T-cell (primary cell): ENCODE measurements around the gene SLC16A9. TPM values are rescaled to one million over a fixed set of nuclear protein-coding genes. Genes with fewer than 3 reads are reported as not detected.
A peak's percentile ranks its signal among the peaks of the same experiment; 100 is the strongest.

ENCODE experiments used
- ATAC-seq, 4 experiments: fragments of 200-7000 bp in 3 of 4; fragments of 150-1000 bp in 1 of 4; cut with Tn5 transposase; replicated peaks in 1 of 4; 1 replicate in 3 of 4; 2 replicates in 1 of 4; pipeline ENCODE4 v1.10.0; 2021; ENCODE audit warnings: moderate library complexity in 3 of 4, mild to moderate bottlenecking in 2 of 4, moderate number of reproducible peaks in 1 of 4
- CTCF ChIA-PET, 2 donors: fragments of 300-600 bp; sonication (Branson Sonifier 250); formaldehyde crosslinking; loops; one replicate each; lab custom pipeline; 2022; ENCODE audit warnings: antibody characterized with exemption in 2 of 2; lab: Charles Lee
- POLR2A ChIA-PET, 2 donors: fragments of 300-600 bp; sonication (Branson Sonifier 250); formaldehyde crosslinking; loops; one replicate each; lab custom pipeline; 2022; ENCODE audit warnings: antibody characterized with exemption in 2 of 2; lab: Charles Lee
- DNase-seq, 35 experiments: peaks; one replicate each; pipeline versions ENCODE4 v3.0.0 to v3.0.0-alpha.2; 2013 to 2023
- H3K27ac ChIP-seq: one replicate; pipeline ENCODE4 v1.5.1; 2013; ENCODE audit warnings: low read length
- H3K27me3 ChIP-seq, 2 experiments: replicated peaks in 1 of 2; 1 replicate in 1 of 2; 2 replicates in 1 of 2; pipeline versions ENCODE4 v1.6.1 to v1.7.0; 2013; ENCODE audit warnings: low read length in 1 of 2, mixed read lengths in 1 of 2; ENCODE audit not compliant: control insufficient read depth in 2 of 2, insufficient read depth in 2 of 2; ENCODE audit errors: extremely low read depth in 1 of 2
- H3K36me3 ChIP-seq, 2 donors: 1 replicate in 1 of 2; 2 replicates in 1 of 2; pipeline versions ENCODE4 v1.6.1 to v1.7.0; 2013; ENCODE audit warnings: low read length in 1 of 2; ENCODE audit not compliant: control insufficient read depth in 2 of 2, insufficient read depth in 1 of 2; ENCODE audit errors: extremely low read depth in 1 of 2
- H3K4me1 ChIP-seq, 2 experiments: 1 replicate in 1 of 2; 2 replicates in 1 of 2; pipeline versions ENCODE4 v1.6.1 to v1.7.0; 2013; ENCODE audit warnings: low read length in 2 of 2, mixed read lengths in 1 of 2; ENCODE audit not compliant: insufficient read depth in 2 of 2, control insufficient read depth in 1 of 2; ENCODE audit errors: extremely low read depth in 1 of 2
- H3K4me3 ChIP-seq, 2 donors: 1 replicate in 1 of 2; 2 replicates in 1 of 2; pipeline versions ENCODE4 v1.5.1 to v1.7.0; 2013; ENCODE audit warnings: mild to moderate bottlenecking in 2 of 2, low read length in 1 of 2, moderate library complexity in 1 of 2; ENCODE audit not compliant: control insufficient read depth in 1 of 2; ENCODE audit errors: extremely low read depth in 1 of 2
- H3K9me3 ChIP-seq: 2 replicates; pipeline ENCODE4 v1.7.0; 2013
- H3K27ac Mint-ChIP-seq, 2 donors: one replicate each; pipeline ENCODE4 v1.8.0; 2020 to 2021; ENCODE audit warnings: mild to moderate bottlenecking in 2 of 2, mixed read lengths in 2 of 2
- H3K27me3 Mint-ChIP-seq, 2 donors: one replicate each; pipeline ENCODE4 v1.8.0; 2021 to 2022; ENCODE audit warnings: mixed read lengths in 2 of 2
- H3K36me3 Mint-ChIP-seq: one replicate; pipeline ENCODE4 v1.8.0; 2021; ENCODE audit warnings: mixed read lengths
- H3K4me1 Mint-ChIP-seq, 3 donors: one replicate each; pipeline ENCODE4 v1.8.0; 2020 to 2022; ENCODE audit warnings: mixed read lengths in 3 of 3, mild to moderate bottlenecking in 1 of 3
- H3K4me3 Mint-ChIP-seq, 3 donors: one replicate each; pipeline ENCODE4 v1.8.0; 2020 to 2022; ENCODE audit warnings: mild to moderate bottlenecking in 3 of 3, mixed read lengths in 3 of 3, moderate library complexity in 3 of 3
- H3K9me3 Mint-ChIP-seq, 3 donors: one replicate each; pipeline ENCODE4 v1.8.0; 2020 to 2022; ENCODE audit warnings: mixed read lengths in 3 of 3
- whole genome bisulfite sequencing: methylation state at CpG from one replicate; pipeline ENCODE4 v1.1.5; 2013; ENCODE audit warnings: missing lambda C conversion rate; ENCODE audit not compliant: insufficient coverage; 5-methylcytosine and 5-hydroxymethylcytosine counted together
- total RNA-seq, 35 experiments: library from RNA in 6 of 35; stranded (reverse) in 6 of 35; fragments of 120-200 nt in 1 of 35; gene quantifications; one replicate each; pipeline versions ENCODE4 v1.2.1 to v1.2.4 and lab custom pipeline; 2013 to 2026

The SLC16A9 gene
- total RNA-seq, 5 donors from 2014 or later (not counting 1 experiment from before 2014, with no cell fraction given): 0.20 to 0.44 (median 0.20) TPM; not detected in 2

GRCh38 chr10:59711871-59712494 lies 2.3 kb upstream of the SLC16A9 start:
- POLR2A ChIA-PET: interaction anchor here in 1 of 2 donors (0.6 kb wide), 1 partner anchor 9 kb away, joined by 3 read pairs; no protein-coding TSS in a partner anchor
- H3K4me1 Mint-ChIP-seq: peaks cover 0 to 6% (median 4%) of the 10 kb centered on the region in 3 donors
- Histone ChIP-seq H3K9me3 (no peaks in the 10 kb centered on the region), H3K36me3 (no peaks in the 10 kb centered on the region), H3K4me1 (peaks cover 0 to 9% of the 10 kb centered on the region in 2 experiments), H3K27ac (no peak overlapping the region), H3K27me3 (peaks cover 5 to 34% of the 10 kb centered on the region in 2 experiments), H3K4me3 (no peak overlapping the region)
- peaks cover 46 to 52% of the 10 kb centered on the region in 2 donors for H3K27me3 Mint-ChIP-seq
- WGBS: 50% methylated on average over 1 of the region's 3 CpGs
- CTCF ChIA-PET: no interaction called here
- H3K27ac Mint-ChIP-seq: no peak overlapping the region
- no peaks in the 10 kb centered on the region for H3K9me3 Mint-ChIP-seq
- DNase-seq (no peak), ATAC-seq (no peak)
- H3K36me3 Mint-ChIP-seq: no peaks in the 10 kb centered on the region
- no peak overlapping the region for H3K4me3 Mint-ChIP-seq

GRCh38 chr10:59708816-59709394 lies 745 bp downstream of the SLC16A9 start:
- Mint-ChIP-seq H3K27me3 (peaks cover 54 to 67% of the 10 kb centered on the region in 2 donors), H3K4me1 (peaks cover 0 to 6% (median 4%) of the 10 kb centered on the region in 3 donors), H3K36me3 (no peaks in the 10 kb centered on the region), H3K27ac (no peak overlapping the region), H3K9me3 (no peaks in the 10 kb centered on the region), H3K4me3 (peak overlapping the region in 2 of 3 donors; percentile 32 to 34)
- Histone ChIP-seq H3K36me3 (no peaks in the 10 kb centered on the region), H3K9me3 (no peaks in the 10 kb centered on the region), H3K27ac (no peak overlapping the region), H3K4me1 (peaks cover 0 to 9% of the 10 kb centered on the region in 2 experiments), H3K27me3 (peaks cover 5 to 35% of the 10 kb centered on the region in 2 experiments), H3K4me3 (peak overlapping the region in 1 of 2 donors; percentile 55)
- ATAC-seq (no peak), DNase-seq (no peak)
- ChIA-PET POLR2A (no interaction called here), CTCF (no interaction called here)
- WGBS: 3% methylated on average over 41 of the region's 42 CpGs

- no peaks in the 10 kb centered on the region for H3K9me3 Mint-ChIP-seq
- Histone ChIP-seq H3K9me3 (no peaks in the 10 kb centered on the region), H3K36me3 (no peaks in the 10 kb centered on the region), H3K27me3 (peaks cover 5 to 31% of the 10 kb centered on the region in 2 experiments), H3K27ac (no peak overlapping the region), H3K4me3 (no peak overlapping the region), H3K4me1 (peaks cover 0 to 9% of the 10 kb centered on the region in 2 experiments)
- WGBS: 87% methylated on average over 3 of the region's 8 CpGs
- ATAC-seq (no peak), DNase-seq (no peak)
- no peaks in the 10 kb centered on the region for H3K36me3 Mint-ChIP-seq
- no peak overlapping the region for H3K27ac Mint-ChIP-seq
- CTCF ChIA-PET: interaction anchor here in 1 of 2 donors (0.6 kb wide), 1 partner anchor 1957 kb away, joined by 3 read pairs; no protein-coding TSS in a partner anchor
- H3K27me3 Mint-ChIP-seq: peaks cover 55 to 58% of the 10 kb centered on the region in 2 donors
- H3K4me3 Mint-ChIP-seq: no peak overlapping the region
- peaks cover 0 to 6% (median 4%) of the 10 kb centered on the region in 3 donors for H3K4me1 Mint-ChIP-seq
- POLR2A ChIA-PET: no interaction called here
Measured at GRCh38 chr10:59706851-59707797, 2.5 kb downstream of the SLC16A9 start.

- Mint-ChIP-seq H3K4me3 (no peak overlapping the region), H3K36me3 (no peaks in the 10 kb centered on the region), H3K4me1 (peaks cover 0 to 6% (median 4%) of the 10 kb centered on the region in 3 donors), H3K9me3 (no peaks in the 10 kb centered on the region), H3K27me3 (peaks cover 51 to 54% of the 10 kb centered on the region in 2 donors), H3K27ac (no peak overlapping the region)
- H3K4me1 ChIP-seq: peaks cover 0 to 9% of the 10 kb centered on the region in 2 experiments
- ATAC-seq (no peak), DNase-seq (no peak)
- H3K9me3 ChIP-seq: no peaks in the 10 kb centered on the region
- H3K27me3 ChIP-seq: peaks cover 5 to 22% of the 10 kb centered on the region in 2 experiments
- no peaks in the 10 kb centered on the region for H3K36me3 ChIP-seq
- ChIA-PET CTCF (no interaction called here), POLR2A (no interaction called here)
- no peak overlapping the region for H3K27ac ChIP-seq
- no peak overlapping the region for H3K4me3 ChIP-seq
Measured at GRCh38 chr10:59705931-59706330, 3.7 kb downstream of the SLC16A9 start.

DNA sequence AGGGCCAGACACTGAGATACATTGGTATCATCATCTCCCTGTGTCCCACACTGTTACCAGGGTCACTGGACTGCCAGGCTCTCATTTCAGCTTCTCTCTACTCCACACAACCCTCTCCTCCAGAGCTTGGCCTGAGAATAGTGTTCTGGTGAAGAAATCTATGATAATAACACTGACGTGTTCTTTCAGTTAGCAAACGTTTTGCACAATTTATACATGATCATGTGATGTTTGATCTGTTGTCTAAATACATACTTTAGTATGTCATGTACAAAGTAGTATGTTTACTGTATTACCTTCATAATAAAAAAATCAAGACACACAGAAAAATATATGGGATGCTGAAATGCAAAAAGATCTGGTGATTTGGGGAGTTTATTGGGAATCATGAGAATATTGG lies 5.0 kb downstream of the SLC16A9 start:
- ATAC-seq: no peak
- peaks cover 5 to 14% of the 10 kb centered on the region in 2 experiments for H3K27me3 ChIP-seq
- H3K36me3 ChIP-seq: no peaks in the 10 kb centered on the region
- H3K27ac ChIP-seq: no peak overlapping the region
- ChIA-PET CTCF (no interaction called here), POLR2A (no interaction called here)
- Mint-ChIP-seq H3K4me1 (peaks cover 0 to 2% (median 2%) of the 10 kb centered on the region in 3 donors), H3K36me3 (no peaks in the 10 kb centered on the region), H3K27me3 (peaks cover 49 to 61% of the 10 kb centered on the region in 2 donors), H3K9me3 (no peaks in the 10 kb centered on the region), H3K4me3 (no peak overlapping the region), H3K27ac (no peak overlapping the region)
- no peaks in the 10 kb centered on the region for H3K9me3 ChIP-seq
- WGBS: no CpG with 5 or more reads among the region's 2 CpGs
- no peak for DNase-seq
- no peak overlapping the region for H3K4me3 ChIP-seq
- peaks cover 0 to 5% of the 10 kb centered on the region in 2 experiments for H3K4me1 ChIP-seq

DNA sequence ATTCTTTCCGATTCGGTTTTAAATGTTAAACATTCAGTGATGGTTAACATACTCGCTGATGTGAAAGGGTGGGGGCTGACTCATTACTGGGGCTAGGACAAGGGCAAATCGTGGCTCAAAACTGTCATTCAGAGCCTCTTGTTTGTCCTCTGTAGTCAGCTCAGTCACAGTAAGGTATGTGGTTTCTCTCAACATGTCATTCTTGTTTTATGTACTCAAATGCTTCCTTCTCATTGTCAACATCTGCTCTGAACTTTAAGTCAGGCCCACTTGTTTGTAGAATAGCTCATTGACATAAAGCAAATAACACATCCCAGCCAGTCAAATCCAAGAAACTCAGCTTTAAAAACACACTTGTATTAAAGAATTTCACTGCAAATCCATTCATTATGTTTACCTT lies 7.3 kb downstream of the SLC16A9 start:
- no peaks in the 10 kb centered on the region for H3K36me3 ChIP-seq
- Mint-ChIP-seq H3K36me3 (no peaks in the 10 kb centered on the region), H3K27me3 (peaks cover 46 to 58% of the 10 kb centered on the region in 2 donors), H3K4me3 (no peak overlapping the region), H3K9me3 (no peaks in the 10 kb centered on the region), H3K4me1 (no peaks in the 10 kb centered on the region), H3K27ac (no peak overlapping the region)
- no peaks in the 10 kb centered on the region for H3K9me3 ChIP-seq
- ChIA-PET CTCF (no interaction called here), POLR2A (interaction anchor here in 1 of 2 donors (0.6 kb wide), 1 partner anchor 10 kb away, joined by 3 read pairs; no protein-coding TSS in a partner anchor)
- 84% methylated on average over 3 of the region's 4 CpGs for WGBS
- DNase-seq (no peak), ATAC-seq (no peak)
- peaks cover 0 to 8% of the 10 kb centered on the region in 2 experiments for H3K27me3 ChIP-seq
- no peak overlapping the region for H3K4me3 ChIP-seq
- no peaks in the 10 kb centered on the region for H3K4me1 ChIP-seq
- H3K27ac ChIP-seq: no peak overlapping the region
